C4-2B (cell line): Measurements from ENCODE around the gene CD84.
"Not testable (repeated sequence)": the region's sequence is repeated elsewhere in the genome, so short reads cannot be mapped to it uniquely, and the experiment has no call there.

Source experiments
- CTCF ChIP-seq: fragments of 450-650 bp; conservative IDR thresholded peaks from 2 replicates; pipeline ENCODE4 v1.5.1; 2017; ENCODE audit warnings: mild to moderate bottlenecking
- ZFX ChIP-seq: fragments of 450-650 bp; IDR thresholded peaks from 2 replicates; pipeline ENCODE4 v1.6.1; 2017

GRCh38 chr1:160523789-160524188, 55.5 kb downstream of the CD84 start:
- not testable (repeated sequence) for TF ChIP-seq CTCF, ZFX
